Measurements from ENCODE around the gene C15orf62. TPM values are rescaled to one million over a fixed set of nuclear protein-coding genes. Genes with fewer than 3 reads are reported as not detected.

C15orf62 gene
- total RNA-seq, 2 experiments from 2014 or later, result 0.58 to 0.80 TPM

GRCh38 chr15:40793216-40793989, 23.6 kb downstream of the C15orf62 start:
- DNase-seq (peak; percentile 74), ATAC-seq (peak; percentile 79)
- no peaks in the 10 kb centered on the region for H3K9me3 Mint-ChIP-seq (ENCODE audit: low read depth)
- no peak overlapping the region for H3K4me3 Mint-ChIP-seq
- no peaks in the 10 kb centered on the region for H3K27me3 Mint-ChIP-seq
- ChIA-PET POLR2A (no interaction called here), CTCF (interaction anchor here (0.5 to 1.5 kb wide), 4 partner anchors 11 to 901 kb away, joined by 3 to 5 read pairs (median 3); no protein-coding TSS in a partner anchor)
- peaks cover 20% of the 10 kb centered on the region for H3K36me3 Mint-ChIP-seq (ENCODE audit: low read depth)
- peak overlapping the region; percentile 38 for H3K27ac Mint-ChIP-seq
- peaks cover 29% of the 10 kb centered on the region for H3K4me1 Mint-ChIP-seq
- intact Hi-C loops (cut with DNase I, micrococcal nuclease), result no loop called here

- Mint-ChIP-seq H3K36me3 (ENCODE audit: low read depth) (peaks cover 26% of the 10 kb centered on the region), H3K9me3 (ENCODE audit: low read depth) (no peaks in the 10 kb centered on the region), H3K27ac (no peak overlapping the region), H3K4me1 (peaks cover 40% of the 10 kb centered on the region), H3K4me3 (no peak overlapping the region), H3K27me3 (no peaks in the 10 kb centered on the region)
- ChIA-PET CTCF (interaction anchor here (0.8 to 1.6 kb wide), 4 partner anchors 11 to 130 kb away, joined by 3 to 5 read pairs (median 4); no protein-coding TSS in a partner anchor), POLR2A (no interaction called here)
- no peak for ATAC-seq
- no peak for DNase-seq
- intact Hi-C loops (cut with DNase I, micrococcal nuclease), result no loop called here
These were observed 26.3 kb downstream of the C15orf62 start for GRCh38 chr15:40796041-40796440.

- DNase-seq (no peak), ATAC-seq (no peak)
- intact Hi-C loops (cut with DNase I, micrococcal nuclease), result no loop called here
- H3K36me3 Mint-ChIP-seq (ENCODE audit: low read depth), result peaks cover 29% of the 10 kb centered on the region
- H3K9me3 Mint-ChIP-seq (ENCODE audit: low read depth), result no peaks in the 10 kb centered on the region
- H3K27ac Mint-ChIP-seq, result no peak overlapping the region
- H3K4me3 Mint-ChIP-seq, result no peak overlapping the region
- ChIA-PET POLR2A (no interaction called here), CTCF (interaction anchor here (0.6 to 1.3 kb wide), 5 partner anchors 9 to 131 kb away, joined by 3 to 5 read pairs (median 3); no protein-coding TSS in a partner anchor)
- H3K27me3 Mint-ChIP-seq, result no peaks in the 10 kb centered on the region
- peaks cover 42% of the 10 kb centered on the region for H3K4me1 Mint-ChIP-seq
These were observed 26.7 kb downstream of the C15orf62 start for GRCh38 chr15:40796512-40796911.

- Mint-ChIP-seq H3K27ac (no peak overlapping the region), H3K36me3 (ENCODE audit: low read depth) (peaks cover 26% of the 10 kb centered on the region), H3K9me3 (ENCODE audit: low read depth) (no peaks in the 10 kb centered on the region), H3K27me3 (no peaks in the 10 kb centered on the region), H3K4me3 (no peak overlapping the region), H3K4me1 (peaks cover 35% of the 10 kb centered on the region)
- ChIA-PET CTCF (interaction anchor here (0.7 to 0.9 kb wide), 2 partner anchors 15 to 58 kb away, joined by 3 read pairs; no protein-coding TSS in a partner anchor), POLR2A (no interaction called here)
- no peak for DNase-seq
- intact Hi-C loops (cut with DNase I, micrococcal nuclease), result no loop called here
- ATAC-seq, result no peak
These were observed 29.7 kb downstream of the C15orf62 start for GRCh38 chr15:40799523-40799922.

- Mint-ChIP-seq H3K36me3 (ENCODE audit: low read depth) (peaks cover 24% of the 10 kb centered on the region), H3K4me3 (no peak overlapping the region), H3K27me3 (no peaks in the 10 kb centered on the region), H3K27ac (no peak overlapping the region), H3K4me1 (peaks cover 30% of the 10 kb centered on the region), H3K9me3 (ENCODE audit: low read depth) (no peaks in the 10 kb centered on the region)
- ATAC-seq, result no peak
- ChIA-PET POLR2A (no interaction called here), CTCF (interaction anchor here (0.6 to 1.6 kb wide), 4 partner anchors 13 to 358 kb away, joined by 3 to 4 read pairs (median 3); no protein-coding TSS in a partner anchor)
- DNase-seq, result no peak
- intact Hi-C loops (cut with DNase I, micrococcal nuclease), result no loop called here
These were observed 33.3 kb downstream of the C15orf62 start for GRCh38 chr15:40803076-40803475.

GRCh38 chr15:40803688-40804087, 33.9 kb downstream of the C15orf62 start:
- H3K27me3 Mint-ChIP-seq, result no peaks in the 10 kb centered on the region
- H3K9me3 Mint-ChIP-seq (ENCODE audit: low read depth), result no peaks in the 10 kb centered on the region
- ChIA-PET CTCF (interaction anchor here (0.6 to 1.6 kb wide), 2 partner anchors 12 to 19 kb away, joined by 3 read pairs; no protein-coding TSS in a partner anchor), POLR2A (interaction anchor here (0.7 kb wide), 1 partner anchor 239 kb away, joined by 4 read pairs; no protein-coding TSS in a partner anchor)
- intact Hi-C loops (cut with DNase I, micrococcal nuclease), result no loop called here
- peaks cover 23% of the 10 kb centered on the region for H3K36me3 Mint-ChIP-seq (ENCODE audit: low read depth)
- no peak for DNase-seq
- H3K4me3 Mint-ChIP-seq, result no peak overlapping the region
- H3K27ac Mint-ChIP-seq, result no peak overlapping the region
- peaks cover 30% of the 10 kb centered on the region for H3K4me1 Mint-ChIP-seq
- ATAC-seq, result no peak

- Mint-ChIP-seq H3K36me3 (ENCODE audit: low read depth) (peaks cover 21% of the 10 kb centered on the region), H3K27ac (peak overlapping the region; percentile 96), H3K4me3 (peak overlapping the region; percentile 91), H3K27me3 (no peaks in the 10 kb centered on the region), H3K9me3 (ENCODE audit: low read depth) (no peaks in the 10 kb centered on the region), H3K4me1 (peaks cover 22% of the 10 kb centered on the region)
- ChIA-PET CTCF (interaction anchor here (0.7 to 2.5 kb wide), 6 partner anchors 19 to 128 kb away, joined by 3 to 10 read pairs (median 6); partner anchors contain the start of gene VPS18), POLR2A (interaction anchor here (0.7 to 0.8 kb wide), 2 partner anchors 63 to 242 kb away, joined by 3 read pairs; no protein-coding TSS in a partner anchor)
- intact Hi-C loops (cut with DNase I, micrococcal nuclease), result loop anchor here (1.0 to 2.0 kb wide), 21 partner anchors 38 to 854 kb away; partner anchors contain the start of genes GCHFR (in 2 of the 2), INO80 (in 2 of the 2), RMDN3 (in 2 of the 2) and VPS18 (in 2 of the 2)
- DNase-seq (no peak), ATAC-seq (no peak)
These were observed 36.9 kb downstream of the C15orf62 start for GRCh38 chr15:40806672-40807027.

- Mint-ChIP-seq H3K27ac (peak within 1 kb of the TSS; percentile 96), H3K4me1 (peaks cover 19% of the 10 kb centered on the region), H3K9me3 (ENCODE audit: low read depth) (no peaks in the 10 kb centered on the region), H3K36me3 (ENCODE audit: low read depth) (peaks cover 20% of the 10 kb centered on the region), H3K27me3 (no peaks in the 10 kb centered on the region), H3K4me3 (peak within 1 kb of the TSS; percentile 91)
- peak; percentile 98 for ATAC-seq
- DNase-seq, result peak; percentile 97
- ChIA-PET POLR2A (interaction anchor here (0.7 to 1.0 kb wide), 3 partner anchors 9 to 243 kb away, joined by 3 read pairs; no protein-coding TSS in a partner anchor), CTCF (interaction anchor here (0.7 to 2.5 kb wide), 7 partner anchors 19 to 129 kb away, joined by 3 to 10 read pairs (median 4); partner anchors contain the start of gene VPS18)
- intact Hi-C loops (cut with DNase I, micrococcal nuclease), result loop anchor here (1.0 to 2.0 kb wide), 21 partner anchors 37 to 853 kb away; partner anchors contain the start of genes GCHFR (in 2 of the 2), INO80 (in 2 of the 2), RMDN3 (in 2 of the 2) and VPS18 (in 2 of the 2)
These were observed 37.5 kb downstream of the C15orf62 start, which contains the start of the genes DNAJC17 and ZFYVE19 for GRCh38 chr15:40807028-40807887. DNAJC17 (minus strand) TSS chr15:40807473; CDS start chr15:40807446, 27 bp downstream. ZFYVE19 (plus strand) TSS chr15:40807089; CDS start chr15:40807590, 501 bp downstream.

GRCh38 chr15:40807888-40808461, 38.2 kb downstream of the C15orf62 start:
- intact Hi-C loops (cut with DNase I, micrococcal nuclease), result loop anchor here (1.0 to 2.0 kb wide), 21 partner anchors 36 to 852 kb away; partner anchors contain the start of genes GCHFR (in 2 of the 2), INO80 (in 2 of the 2), RMDN3 (in 2 of the 2) and VPS18 (in 2 of the 2)
- Mint-ChIP-seq H3K36me3 (ENCODE audit: low read depth) (peaks cover 19% of the 10 kb centered on the region), H3K27me3 (no peaks in the 10 kb centered on the region), H3K4me1 (peaks cover 19% of the 10 kb centered on the region), H3K27ac (peak overlapping the region; percentile 96), H3K4me3 (peak overlapping the region; percentile 91), H3K9me3 (ENCODE audit: low read depth) (no peaks in the 10 kb centered on the region)
- DNase-seq (peak; percentile 12), ATAC-seq (no peak)
- POLR2A ChIA-PET, result interaction anchor here (0.6 to 1.0 kb wide), 2 partner anchors 10 to 528 kb away, joined by 3 read pairs; no protein-coding TSS in a partner anchor
- CTCF ChIA-PET, result interaction anchor here (0.9 to 2.4 kb wide), 3 partner anchors 25 to 87 kb away, joined by 4 to 10 read pairs (median 9); partner anchors contain the start of gene VPS18

GRCh38 chr15:40808861-40809450, 39.2 kb downstream of the C15orf62 start:
- peak; percentile 23 for DNase-seq
- H3K4me1 Mint-ChIP-seq, result peaks cover 16% of the 10 kb centered on the region
- no peak for ATAC-seq
- peak overlapping the region; percentile 91 for H3K4me3 Mint-ChIP-seq
- no peak overlapping the region for H3K27ac Mint-ChIP-seq
- intact Hi-C loops (cut with DNase I, micrococcal nuclease), result no loop called here
- peaks cover 22% of the 10 kb centered on the region for H3K36me3 Mint-ChIP-seq (ENCODE audit: low read depth)
- no peaks in the 10 kb centered on the region for H3K27me3 Mint-ChIP-seq
- no peaks in the 10 kb centered on the region for H3K9me3 Mint-ChIP-seq (ENCODE audit: low read depth)
- CTCF ChIA-PET, result interaction anchor here (2.4 kb wide), 1 partner anchor 86 kb away, joined by 10 read pairs; the partner anchor contains the start of gene VPS18
- POLR2A ChIA-PET, result no interaction called here
